B cell (primary cell): ENCODE data around the gene ST6GAL1.

Source experiments
- EZH2 ChIP-seq: IDR thresholded peaks from 2 replicates; pipeline ENCODE4 v1.6.1; 2012; ENCODE audit warnings: borderline replicate concordance, low read depth, mild to moderate bottlenecking, moderate library complexity, low read length; ENCODE audit not compliant: insufficient read depth, poor library complexity, severe bottlenecking
- TF ChIP-seq, protein P1 (sequence below): fragments of 200-600 bp; IDR thresholded peaks from one replicate; pipeline ENCODE4 v1.8.0; 2022; ENCODE audit warnings: antibody characterized with exemption, mild to moderate bottlenecking

DNA sequence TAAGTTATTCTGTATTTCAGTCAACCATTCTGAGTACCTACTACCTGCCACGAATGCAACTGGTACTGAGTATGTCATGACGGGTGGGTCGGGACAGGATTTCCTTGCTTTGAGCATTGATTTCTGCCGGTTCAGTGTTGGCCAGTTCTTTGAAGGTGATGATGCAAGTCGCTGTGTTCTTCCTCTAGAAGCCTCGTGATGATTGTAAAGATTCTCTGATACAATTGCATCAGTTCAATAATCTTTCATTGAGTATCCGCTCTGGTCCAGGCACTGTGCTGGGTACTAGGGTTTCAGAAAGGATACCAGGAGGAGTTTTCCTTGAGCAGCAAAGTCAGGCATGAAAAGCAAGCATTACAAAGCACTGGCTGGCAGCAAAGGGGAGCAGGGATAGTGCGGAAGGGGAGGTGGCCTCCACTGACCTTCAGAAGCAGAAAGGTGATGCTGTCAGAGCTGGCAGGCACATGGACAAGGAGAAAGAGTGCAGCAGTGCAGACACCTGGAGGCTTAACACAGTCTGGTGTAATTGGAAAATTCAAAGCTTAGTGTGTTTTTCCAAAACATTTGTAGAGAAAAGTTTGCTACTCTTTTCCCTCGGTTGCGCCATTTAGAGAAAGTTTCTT, 108.9 kb downstream of the ST6GAL1 start:
- TF ChIP-seq, protein P1, sequence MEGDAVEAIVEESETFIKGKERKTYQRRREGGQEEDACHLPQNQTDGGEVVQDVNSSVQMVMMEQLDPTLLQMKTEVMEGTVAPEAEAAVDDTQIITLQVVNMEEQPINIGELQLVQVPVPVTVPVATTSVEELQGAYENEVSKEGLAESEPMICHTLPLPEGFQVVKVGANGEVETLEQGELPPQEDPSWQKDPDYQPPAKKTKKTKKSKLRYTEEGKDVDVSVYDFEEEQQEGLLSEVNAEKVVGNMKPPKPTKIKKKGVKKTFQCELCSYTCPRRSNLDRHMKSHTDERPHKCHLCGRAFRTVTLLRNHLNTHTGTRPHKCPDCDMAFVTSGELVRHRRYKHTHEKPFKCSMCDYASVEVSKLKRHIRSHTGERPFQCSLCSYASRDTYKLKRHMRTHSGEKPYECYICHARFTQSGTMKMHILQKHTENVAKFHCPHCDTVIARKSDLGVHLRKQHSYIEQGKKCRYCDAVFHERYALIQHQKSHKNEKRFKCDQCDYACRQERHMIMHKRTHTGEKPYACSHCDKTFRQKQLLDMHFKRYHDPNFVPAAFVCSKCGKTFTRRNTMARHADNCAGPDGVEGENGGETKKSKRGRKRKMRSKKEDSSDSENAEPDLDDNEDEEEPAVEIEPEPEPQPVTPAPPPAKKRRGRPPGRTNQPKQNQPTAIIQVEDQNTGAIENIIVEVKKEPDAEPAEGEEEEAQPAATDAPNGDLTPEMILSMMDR: no peak
- no peak for TF ChIP-seq EZH2
